Activated CD8-positive, alpha-beta T cell treated with anti-CD3 and anti-CD28 coated beads, Interleukin-2, amount 10 ng/mL, durations not matched to agents 7 days and 5 days (primary cell): ENCODE results near the gene CEP41. TPM values are rescaled to one million over a fixed set of nuclear protein-coding genes. Genes with fewer than 3 reads are reported as not detected.

ENCODE experiments used
- ATAC-seq: fragments of 150-1000 bp; cut with Tn5 transposase; one replicate; pipeline ENCODE4 v1.10.0; 2021; ENCODE audit warnings: moderate library complexity
- CTCF ChIA-PET: fragments of 350-600 bp; sonication (Branson Sonifier 250); formaldehyde crosslinking; loops from one replicate; lab custom pipeline; 2021; ENCODE audit warnings: antibody characterized with exemption; lab: Charles Lee
- POLR2A ChIA-PET: fragments of 350-600 bp; sonication (Branson Sonifier 250); formaldehyde crosslinking; loops from one replicate; lab custom pipeline; 2021; ENCODE audit warnings: antibody characterized with exemption; lab: Charles Lee
- DNase-seq: peaks from one replicate; pipeline ENCODE4 v3.0.0-alpha.2; 2020
- H3K27ac Mint-ChIP-seq: one replicate; pipeline ENCODE4 v1.8.0; 2021; ENCODE audit warnings: mild to moderate bottlenecking, mixed read lengths
- H3K27me3 Mint-ChIP-seq: one replicate; pipeline ENCODE4 v1.8.0; 2021; ENCODE audit warnings: low read depth, mixed read lengths
- H3K36me3 Mint-ChIP-seq: one replicate; pipeline ENCODE4 v1.8.0; 2021; ENCODE audit warnings: low read depth, mixed read lengths
- H3K4me1 Mint-ChIP-seq: one replicate; pipeline ENCODE4 v1.8.0; 2021; ENCODE audit warnings: low read depth, mixed read lengths
- H3K4me3 Mint-ChIP-seq: one replicate; pipeline ENCODE4 v1.8.0; 2021; ENCODE audit warnings: mild to moderate bottlenecking, mixed read lengths
- H3K9me3 Mint-ChIP-seq: one replicate; pipeline ENCODE4 v1.8.0; 2022; ENCODE audit warnings: mixed read lengths; ENCODE audit not compliant: insufficient read depth
- total RNA-seq, 2 experiments: library from RNA; stranded (reverse); gene quantifications; one replicate each; pipeline ENCODE4 v1.2.3, GENCODE V29; 2021

CEP41 gene
- total RNA-seq: 10 to 100 TPM; 27.6 to 31.1 TPM

- peak within 1 kb of the TSS; percentile 97 for H3K4me3 Mint-ChIP-seq
- ChIA-PET POLR2A (interaction anchor here (1.5 to 2.5 kb wide), 2 partner anchors 46 to 236 kb away, joined by 5 to 8 read pairs; partner anchors contain the start of gene TMEM209), CTCF (interaction anchor here (0.6 to 1.5 kb wide), 4 partner anchors 13 to 47 kb away, joined by 3 to 4 read pairs (median 4); no protein-coding TSS in a partner anchor)
- DNase-seq (peak; percentile 97), ATAC-seq (peak; percentile 99)
- H3K27me3 Mint-ChIP-seq: no peaks in the 10 kb centered on the region
- no peaks in the 10 kb centered on the region for H3K9me3 Mint-ChIP-seq
- H3K36me3 Mint-ChIP-seq: peaks cover 28% of the 10 kb centered on the region
- H3K4me1 Mint-ChIP-seq: peaks cover 49% of the 10 kb centered on the region
- peak within 1 kb of the TSS; percentile 99 for H3K27ac Mint-ChIP-seq
Measured at GRCh38 chr7:130440527-130441365, at the start of gene CEP41. Gene CEP41, minus strand, starts transcription at chr7:130441016. Its CDS starts 50 bp downstream, at chr7:130440966.

GRCh38 chr7:130490311-130490791 is 49.5 kb upstream of the CEP41 start:
- Mint-ChIP-seq H3K4me1 (peaks cover 28% of the 10 kb centered on the region), H3K27ac (no peak overlapping the region), H3K4me3 (no peak overlapping the region), H3K27me3 (peaks cover 63% of the 10 kb centered on the region), H3K36me3 (peaks cover 9% of the 10 kb centered on the region), H3K9me3 (no peaks in the 10 kb centered on the region)
- ChIA-PET CTCF (no interaction called here), POLR2A (no interaction called here)
- no peak for DNase-seq
- no peak for ATAC-seq

- Mint-ChIP-seq H3K27ac (no peak overlapping the region), H3K4me3 (no peak overlapping the region), H3K27me3 (peaks cover 63% of the 10 kb centered on the region), H3K36me3 (peaks cover 10% of the 10 kb centered on the region), H3K9me3 (no peaks in the 10 kb centered on the region), H3K4me1 (peaks cover 35% of the 10 kb centered on the region)
- ChIA-PET POLR2A (no interaction called here), CTCF (interaction anchor here (1.0 to 1.1 kb wide), 3 partner anchors 62 to 880 kb away, joined by 3 to 4 read pairs (median 3); no protein-coding TSS in a partner anchor)
- ATAC-seq (no peak), DNase-seq (no peak)
Measured at GRCh38 chr7:130489140-130489983, 48.5 kb upstream of the CEP41 start.

GRCh38 chr7:130488392-130489139 is 47.8 kb upstream of the CEP41 start:
- Mint-ChIP-seq H3K4me3 (no peak overlapping the region), H3K27me3 (peaks cover 59% of the 10 kb centered on the region), H3K36me3 (peaks cover 10% of the 10 kb centered on the region), H3K9me3 (no peaks in the 10 kb centered on the region), H3K27ac (no peak overlapping the region), H3K4me1 (peaks cover 35% of the 10 kb centered on the region)
- ChIA-PET POLR2A (interaction anchor here (0.6 kb wide), 1 partner anchor 215 kb away, joined by 3 read pairs; no protein-coding TSS in a partner anchor), CTCF (interaction anchor here (1.0 to 1.3 kb wide), 3 partner anchors 245 to 879 kb away, joined by 3 to 4 read pairs (median 3); no protein-coding TSS in a partner anchor)
- DNase-seq (no peak), ATAC-seq (no peak)

GRCh38 chr7:130486954-130487436 is 46.2 kb upstream of the CEP41 start:
- no peak overlapping the region for H3K27ac Mint-ChIP-seq

GRCh38 chr7:130486114-130486953 is 45.5 kb upstream of the CEP41 start:
- peaks cover 53% of the 10 kb centered on the region for H3K27me3 Mint-ChIP-seq
- peak overlapping the region; percentile 76 for H3K4me3 Mint-ChIP-seq
- peak overlapping the region; percentile 23 for H3K27ac Mint-ChIP-seq
- H3K4me1 Mint-ChIP-seq: peaks cover 27% of the 10 kb centered on the region
- no peaks in the 10 kb centered on the region for H3K9me3 Mint-ChIP-seq
- POLR2A ChIA-PET: no interaction called here
- DNase-seq (peak; percentile 63), ATAC-seq (peak; percentile 76)
- CTCF ChIA-PET: interaction anchor here (0.7 to 1.8 kb wide), 8 partner anchors 9 to 244 kb away, joined by 3 to 8 read pairs (median 3); no protein-coding TSS in a partner anchor
- H3K36me3 Mint-ChIP-seq: peaks cover 4% of the 10 kb centered on the region

More at GRCh38 chr7:130486954-130487436, 46.2 kb upstream of the CEP41 start:
- POLR2A ChIA-PET: interaction anchor here (0.7 kb wide), 1 partner anchor 93 kb away, joined by 3 read pairs; no protein-coding TSS in a partner anchor
- CTCF ChIA-PET: interaction anchor here (0.7 to 1.8 kb wide), 9 partner anchors 10 to 271 kb away, joined by 3 to 8 read pairs (median 3); no protein-coding TSS in a partner anchor
- Mint-ChIP-seq H3K4me1 (peaks cover 30% of the 10 kb centered on the region), H3K4me3 (peak overlapping the region; percentile 76), H3K9me3 (no peaks in the 10 kb centered on the region), H3K27me3 (peaks cover 55% of the 10 kb centered on the region), H3K36me3 (peaks cover 4% of the 10 kb centered on the region)
- ATAC-seq: no peak
- no peak for DNase-seq

- Mint-ChIP-seq H3K27me3 (peaks cover 49% of the 10 kb centered on the region), H3K9me3 (no peaks in the 10 kb centered on the region), H3K4me1 (peaks cover 23% of the 10 kb centered on the region), H3K4me3 (peak overlapping the region; percentile 76), H3K36me3 (peaks cover 2% of the 10 kb centered on the region), H3K27ac (no peak overlapping the region)
- DNase-seq (no peak), ATAC-seq (no peak)
- POLR2A ChIA-PET: no interaction called here
- CTCF ChIA-PET: no interaction called here
Measured at GRCh38 chr7:130485734-130486113, 44.9 kb upstream of the CEP41 start.

- ChIA-PET CTCF (no interaction called here), POLR2A (no interaction called here)
- H3K9me3 Mint-ChIP-seq: no peaks in the 10 kb centered on the region
- no peak overlapping the region for H3K4me3 Mint-ChIP-seq
- ATAC-seq (no peak), DNase-seq (no peak)
- H3K4me1 Mint-ChIP-seq: peaks cover 23% of the 10 kb centered on the region
- peaks cover 2% of the 10 kb centered on the region for H3K36me3 Mint-ChIP-seq
- peaks cover 36% of the 10 kb centered on the region for H3K27me3 Mint-ChIP-seq
- no peak overlapping the region for H3K27ac Mint-ChIP-seq
Measured at GRCh38 chr7:130483031-130483430, 42.2 kb upstream of the CEP41 start.

GRCh38 chr7:130481898-130482297 is 41.1 kb upstream of the CEP41 start:
- Mint-ChIP-seq H3K27me3 (peaks cover 29% of the 10 kb centered on the region), H3K4me3 (no peak overlapping the region), H3K9me3 (no peaks in the 10 kb centered on the region), H3K36me3 (peaks cover 2% of the 10 kb centered on the region), H3K27ac (no peak overlapping the region), H3K4me1 (peaks cover 19% of the 10 kb centered on the region)
- POLR2A ChIA-PET: no interaction called here
- CTCF ChIA-PET: no interaction called here
- no peak for DNase-seq
- ATAC-seq: no peak

- Mint-ChIP-seq H3K27ac (no peak overlapping the region), H3K9me3 (no peaks in the 10 kb centered on the region), H3K36me3 (no peaks in the 10 kb centered on the region), H3K27me3 (peaks cover 16% of the 10 kb centered on the region), H3K4me1 (peaks cover 2% of the 10 kb centered on the region), H3K4me3 (no peak overlapping the region)
- ATAC-seq (no peak), DNase-seq (no peak)
- ChIA-PET POLR2A (no interaction called here), CTCF (interaction anchor here (0.6 kb wide), 1 partner anchor 26 kb away, joined by 3 read pairs; no protein-coding TSS in a partner anchor)
Measured at GRCh38 chr7:130479716-130480400, 39.0 kb upstream of the CEP41 start.
